Stimulated activated CD8-positive, alpha-beta memory T cell treated with anti-CD3 and anti-CD28 coated beads, Interleukin-2, amount 100 ng/mL, for 48 hours (primary cell): ENCODE results near the gene AQP12A.
A peak's percentile ranks its signal among the peaks of the same experiment; 100 is the strongest.
"Not testable (repeated sequence)": the region's sequence is repeated elsewhere in the genome, so short reads cannot be mapped to it uniquely, and the experiment has no call there.

Experiments
- DNase-seq, 2 donors: peaks; one replicate each; pipeline ENCODE4 v3.0.0-alpha.2; 2020; ENCODE audit warnings: low read depth in 2 of 2

AQP12A gene

DNA sequence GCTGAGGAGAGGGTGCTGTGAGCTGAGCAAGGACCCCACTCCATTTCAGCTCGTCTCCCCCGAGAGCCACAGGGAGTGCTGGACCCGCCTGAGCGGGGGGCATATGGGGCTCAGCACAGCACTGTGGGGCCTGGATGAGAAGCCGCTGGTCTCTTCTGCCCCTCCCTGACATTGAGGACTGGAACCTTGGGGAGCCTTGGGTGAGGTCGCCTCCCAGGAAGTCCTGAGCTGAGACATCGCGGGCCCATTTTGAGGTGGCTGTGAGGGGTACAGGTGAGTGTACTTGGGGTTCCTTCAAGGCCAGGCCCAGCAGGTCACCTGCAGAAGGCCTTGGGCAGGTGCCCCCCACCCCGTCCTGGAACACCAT, 3.1 kb upstream of the AQP12A start:
- no peak for DNase-seq

GRCh38 chr2:240689975-240690374, 1.7 kb upstream of the AQP12A start:
- no peak for DNase-seq

- DNase-seq, result not testable (repeated sequence)
Observed at GRCh38 chr2:240690421-240691074, 1.1 kb upstream of the AQP12A start.

DNA sequence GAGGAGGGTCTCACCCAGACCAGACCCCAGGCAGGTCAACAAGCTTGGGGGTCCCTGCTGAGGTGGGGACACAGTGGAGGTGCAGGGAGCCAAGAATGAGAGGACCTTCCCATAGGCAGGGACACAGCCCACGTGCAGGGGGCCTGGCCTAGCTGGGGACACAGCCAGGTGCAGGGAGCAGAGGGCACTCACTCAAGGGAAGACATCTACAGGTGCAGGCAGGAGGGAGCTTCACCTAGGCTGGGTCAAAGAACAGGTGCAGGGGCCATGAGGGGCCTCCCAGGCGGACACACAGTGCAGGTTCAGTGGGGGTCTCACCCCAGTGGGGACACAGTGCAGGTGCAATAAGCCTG, 615 bp upstream of the AQP12A start:
- not testable (repeated sequence) for DNase-seq

- not testable (repeated sequence) for DNase-seq
Observed at GRCh38 chr2:240692583-240693561, 1.2 kb downstream of the AQP12A start.

- not testable (repeated sequence) for DNase-seq
Observed at GRCh38 chr2:240694304-240694703, 2.6 kb downstream of the AQP12A start.

GRCh38 chr2:240695593-240695992, 3.9 kb downstream of the AQP12A start:
- not testable (repeated sequence) for DNase-seq

DNA sequence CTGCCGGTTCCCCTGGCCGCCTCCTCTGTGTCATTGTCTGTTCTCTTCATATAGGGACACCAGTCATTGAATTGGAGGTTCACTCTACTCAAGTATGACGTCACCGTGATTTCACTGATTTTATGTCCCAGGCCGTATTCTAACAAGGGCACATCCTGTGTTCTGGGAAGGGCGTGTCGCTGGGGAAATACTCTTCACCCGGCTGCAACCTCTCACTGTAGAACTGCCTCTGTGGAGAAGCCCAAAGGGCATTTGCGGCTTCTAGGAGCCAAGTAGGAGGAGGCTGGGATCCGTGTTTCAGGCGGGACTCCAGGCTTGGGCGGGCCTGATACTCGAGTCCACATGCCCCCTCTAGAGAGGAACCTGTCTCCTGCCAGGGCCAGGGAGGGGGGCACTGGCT, 4.8 kb downstream of the AQP12A start:
- DNase-seq, result not testable (repeated sequence)

DNA sequence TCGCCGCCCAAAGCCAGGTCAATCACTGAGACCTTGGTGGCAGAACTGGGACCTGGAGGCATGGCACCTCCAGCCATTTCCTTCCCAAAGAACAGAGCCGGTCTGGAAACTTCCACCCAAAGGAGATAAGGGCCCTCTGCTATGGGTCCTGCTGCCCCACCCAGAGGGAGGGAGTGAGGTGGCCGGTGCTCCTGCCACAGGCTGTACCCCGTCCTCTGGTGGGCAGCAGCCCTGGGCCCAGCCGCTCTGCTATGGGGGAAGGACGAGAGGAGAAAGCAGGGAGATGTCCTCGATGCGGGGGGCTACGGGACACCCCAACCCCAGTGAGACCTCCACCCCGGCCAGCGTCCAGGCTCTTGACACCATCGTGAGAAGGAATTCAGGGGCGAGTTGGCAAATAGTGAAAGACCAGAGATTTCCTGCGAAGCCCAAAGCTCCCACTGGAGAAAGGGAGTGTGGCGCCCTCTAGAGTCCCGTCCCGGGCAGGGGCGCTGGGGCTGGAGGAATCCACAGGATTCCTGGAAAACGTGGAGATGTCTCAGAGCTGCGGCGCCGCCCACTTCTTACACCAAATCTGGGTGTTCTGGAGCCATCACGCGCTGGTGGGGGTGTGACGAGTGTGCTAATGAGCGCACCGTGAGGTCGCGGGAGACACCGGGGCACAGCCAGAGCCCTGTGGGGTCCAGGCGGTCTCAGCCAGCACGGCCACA, 7.3 kb downstream of the AQP12A start:
- DNase-seq, result not testable (repeated sequence)

DNA sequence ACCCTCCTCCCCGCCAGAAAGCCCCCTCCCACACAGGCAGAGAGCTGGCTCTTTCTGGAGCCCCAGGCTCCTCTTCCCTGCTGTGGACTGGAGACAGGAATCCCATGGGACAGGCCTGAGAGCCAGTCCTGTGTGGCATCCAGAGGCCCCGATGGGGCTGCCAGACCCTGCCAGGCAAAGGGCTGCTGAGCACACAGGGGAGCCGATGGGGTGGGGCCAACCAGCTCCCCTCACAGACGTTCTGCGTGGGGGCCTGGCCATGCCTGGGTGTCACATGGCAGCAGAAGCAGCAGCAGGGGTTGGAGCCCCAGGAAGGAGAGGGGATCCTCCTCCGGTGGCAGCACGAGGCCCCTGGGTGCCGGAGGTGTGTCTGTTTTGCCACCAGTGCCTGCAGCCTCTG, 8.2 kb downstream of the AQP12A start:
- not testable (repeated sequence) for DNase-seq

DNA sequence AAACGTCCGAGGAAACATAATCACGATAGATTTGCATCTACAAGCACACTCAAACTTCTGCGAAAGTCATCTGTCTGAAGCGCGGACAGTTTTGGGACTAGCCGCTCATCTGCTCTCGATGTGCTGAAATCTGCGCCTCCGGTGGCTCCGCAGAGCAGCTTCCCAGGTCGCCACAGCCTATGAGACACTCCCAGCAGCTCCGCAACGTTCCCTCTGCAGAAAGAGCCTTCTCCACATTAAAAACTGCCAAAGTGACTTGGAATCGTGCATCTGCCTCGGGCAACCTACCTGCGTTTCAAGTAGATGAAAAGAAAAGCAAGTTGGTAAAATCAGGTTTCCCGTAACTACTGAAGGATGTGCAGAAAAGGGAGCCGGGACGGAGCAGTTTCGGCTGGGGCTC, 8.9 kb downstream of the AQP12A start:
- not testable (repeated sequence) for DNase-seq

- no peak for DNase-seq
Observed at GRCh38 chr2:240701091-240701735, 9.5 kb downstream of the AQP12A start.

- DNase-seq, result no peak
Observed at GRCh38 chr2:240701736-240702639, 10.3 kb downstream of the AQP12A start.

GRCh38 chr2:240702640-240703011, 11.0 kb downstream of the AQP12A start:
- no peak for DNase-seq

DNA sequence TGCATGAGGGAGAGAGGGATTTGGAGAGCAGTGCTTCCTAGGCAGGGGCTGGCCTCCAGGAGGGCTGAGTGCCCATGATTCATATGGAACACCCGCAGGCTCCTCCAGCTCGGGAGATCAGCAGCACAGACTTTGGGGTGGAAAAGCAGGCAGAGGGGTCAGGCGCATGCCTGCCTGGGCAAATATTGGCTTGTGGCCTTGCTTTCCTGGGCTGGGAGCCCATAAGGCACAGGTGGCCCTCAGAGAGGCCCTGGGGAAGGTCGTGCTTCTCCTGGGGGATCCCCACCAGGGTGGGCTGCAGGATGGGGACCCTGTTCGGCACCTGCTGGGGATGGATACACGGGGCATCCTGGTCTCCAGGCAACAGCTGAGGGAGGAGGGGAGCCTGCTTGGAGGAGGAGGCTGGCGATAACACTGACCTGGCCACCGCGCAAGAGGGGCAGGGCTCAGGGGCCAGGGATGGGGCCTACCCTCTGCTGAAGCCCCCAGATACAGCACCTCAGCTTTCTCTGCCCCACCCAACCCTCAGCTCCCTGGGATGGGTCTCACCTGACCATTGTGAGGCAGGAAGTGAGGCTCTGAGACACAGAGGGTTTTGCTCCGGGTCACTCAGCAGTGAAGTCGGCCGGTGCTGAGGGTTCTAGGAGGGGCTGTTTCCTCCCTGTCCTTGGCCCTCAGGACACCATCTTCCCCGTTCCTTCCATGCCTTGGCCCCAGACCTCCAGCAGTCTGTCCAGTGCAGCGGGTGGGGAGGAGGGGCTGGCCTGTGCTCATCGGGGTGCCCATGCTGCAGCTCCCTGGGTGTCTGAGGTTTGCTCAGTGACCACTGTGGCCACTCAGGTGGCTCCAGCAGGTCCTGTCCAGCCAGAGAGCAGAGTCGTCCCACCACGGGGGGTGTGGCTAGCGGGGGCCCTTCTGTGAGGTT, 12.0 kb downstream of the AQP12A start:
- no peak for DNase-seq

DNA sequence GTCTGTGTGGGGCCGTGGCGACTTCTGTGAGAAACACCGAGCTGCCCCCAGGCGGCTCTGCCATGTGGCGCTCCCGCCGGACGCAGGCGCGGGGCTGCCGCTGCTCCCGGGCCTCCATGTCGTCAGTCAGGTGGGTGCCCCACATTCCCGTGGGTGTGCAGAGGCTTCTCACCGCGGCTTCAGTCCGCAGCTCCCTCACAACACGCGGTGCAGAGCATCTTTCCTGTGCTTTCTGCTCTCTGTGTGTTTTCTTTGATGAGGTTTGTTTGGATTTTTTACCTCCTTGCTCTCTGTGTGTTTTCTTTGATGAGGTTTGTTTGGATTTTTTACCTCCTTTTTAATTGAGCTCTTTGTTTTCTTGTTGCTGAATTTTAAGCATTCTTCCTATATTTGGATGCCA, 13.0 kb downstream of the AQP12A start:
- DNase-seq, result peak; percentile 10 to 16

DNA sequence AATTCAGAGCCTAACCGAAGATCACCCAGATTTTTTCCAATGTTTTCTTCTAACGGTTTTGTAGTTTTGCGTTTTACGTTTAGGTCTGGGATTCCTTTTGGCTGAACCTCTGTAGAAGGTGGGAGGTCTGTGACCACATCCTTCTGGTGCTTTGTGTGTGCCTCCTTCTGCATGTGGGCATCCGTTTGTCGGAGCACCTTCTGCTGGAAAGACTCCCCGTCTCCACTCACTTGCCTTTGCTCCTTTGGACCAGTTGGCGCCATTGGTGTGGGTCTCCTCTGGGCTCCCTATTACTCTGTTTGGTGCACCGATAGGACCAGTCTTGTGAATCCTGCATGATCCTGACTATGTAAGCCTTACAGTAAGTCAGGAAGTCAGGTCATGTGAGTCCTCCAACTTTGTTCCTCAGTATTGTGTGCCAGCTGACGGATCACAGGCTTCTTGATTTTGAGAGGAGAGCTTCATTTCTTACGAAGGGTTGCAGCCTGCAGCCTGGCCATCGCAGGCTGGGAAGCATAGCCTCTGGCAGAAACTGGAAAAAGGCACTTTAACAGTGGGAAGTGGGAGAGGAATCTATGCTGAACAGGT, 13.6 kb downstream of the AQP12A start:
- no peak for DNase-seq

DNA sequence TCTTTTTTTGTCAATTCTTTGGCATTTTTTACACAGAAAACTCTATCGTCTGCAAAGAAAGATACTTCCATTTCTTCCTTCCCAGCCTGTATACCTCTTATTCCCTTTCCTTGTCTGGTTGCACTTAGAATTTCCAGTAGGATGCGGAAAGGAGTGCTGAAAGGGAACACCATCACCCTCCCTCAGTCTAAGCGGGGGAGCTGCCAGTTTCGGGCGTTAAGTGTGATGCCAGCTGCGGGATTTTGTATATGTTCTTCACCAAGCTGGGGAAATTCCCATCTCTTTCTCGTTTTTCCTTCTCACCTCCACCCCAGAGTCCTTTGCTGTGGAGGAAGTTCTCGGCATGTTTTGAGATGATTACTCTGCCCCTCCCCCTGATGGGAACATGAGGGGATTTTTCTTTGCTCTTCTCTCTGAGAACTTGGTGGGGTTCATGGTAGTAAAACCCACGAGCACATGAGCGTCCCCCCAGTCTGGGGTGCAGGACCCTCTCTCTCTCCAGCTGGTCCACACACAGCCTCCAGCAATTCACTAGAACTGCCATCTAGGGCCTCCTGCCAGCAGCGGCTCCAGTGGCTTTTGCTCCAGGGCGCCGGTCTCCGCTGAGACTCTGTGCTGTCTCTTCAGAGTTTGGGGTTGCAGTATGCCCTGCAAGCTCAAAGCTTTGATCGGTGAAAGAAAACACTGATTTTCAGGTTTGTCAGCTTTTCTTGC, 15.5 kb downstream of the AQP12A start:
- no peak for DNase-seq

DNA sequence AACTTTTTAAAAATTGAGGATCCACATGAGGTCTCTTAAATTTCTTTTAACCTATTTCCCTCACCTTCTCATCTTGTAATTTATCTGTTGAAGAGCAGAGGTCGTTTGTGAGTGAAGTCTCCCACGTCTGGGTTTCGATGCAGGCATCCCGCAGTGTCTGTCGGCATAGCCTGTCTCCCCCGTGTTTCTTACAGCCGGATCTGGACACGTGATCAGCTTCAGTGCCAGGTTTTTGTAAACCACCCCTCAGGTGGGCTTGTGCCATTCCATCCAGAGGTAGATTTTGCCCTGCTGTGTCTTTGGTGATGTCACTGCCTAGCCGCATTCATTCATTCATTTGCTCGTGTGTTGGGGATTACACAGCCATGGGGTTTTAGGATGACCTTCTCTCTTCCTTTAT, 16.2 kb downstream of the AQP12A start:
- no peak for DNase-seq
